HG03571 (cell line): ENCODE data around the gene CDH23.

Experiments used
- ATAC-seq: cut with Tn5 transposase; IDR thresholded peaks from one replicate; pipeline ENCODE4 v1.9.1; 2021; ENCODE audit not compliant: unreplicated experiment

CDH23 gene

DNA sequence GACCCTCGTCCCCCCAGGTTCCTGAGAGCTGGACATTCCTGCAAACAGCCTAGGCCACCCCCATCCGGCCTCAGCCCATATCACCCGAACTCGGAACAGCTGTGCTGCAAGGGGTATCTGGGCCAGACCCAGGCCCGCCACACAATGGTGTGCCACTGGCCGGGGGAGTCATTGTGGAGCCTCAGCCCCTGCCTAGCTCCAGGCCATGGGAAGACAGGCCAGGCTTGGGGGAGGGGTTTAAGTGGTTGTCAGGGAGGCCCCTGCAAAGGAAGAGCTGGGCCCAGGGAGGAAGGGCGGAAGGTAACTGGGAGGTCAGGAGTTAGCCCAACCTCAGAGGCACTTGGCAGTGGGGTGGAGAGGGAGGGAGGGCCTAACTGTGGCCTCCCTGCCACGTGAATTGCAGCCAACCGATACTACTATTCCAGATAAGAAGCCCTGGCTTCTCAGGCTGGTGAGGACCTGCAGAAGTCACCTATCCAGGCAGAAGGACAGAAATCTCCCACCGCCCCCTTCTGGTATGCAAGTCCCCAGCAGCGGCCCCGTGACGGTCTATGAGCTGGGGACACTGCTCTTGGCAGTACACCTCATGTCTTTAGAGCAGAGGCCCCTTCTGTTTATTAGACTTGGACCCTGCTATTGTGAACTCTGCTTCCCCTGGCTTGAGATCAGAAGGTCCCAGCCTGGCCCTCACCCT, 349.8 kb downstream of the CDH23 start:
- ATAC-seq: no peak

DNA sequence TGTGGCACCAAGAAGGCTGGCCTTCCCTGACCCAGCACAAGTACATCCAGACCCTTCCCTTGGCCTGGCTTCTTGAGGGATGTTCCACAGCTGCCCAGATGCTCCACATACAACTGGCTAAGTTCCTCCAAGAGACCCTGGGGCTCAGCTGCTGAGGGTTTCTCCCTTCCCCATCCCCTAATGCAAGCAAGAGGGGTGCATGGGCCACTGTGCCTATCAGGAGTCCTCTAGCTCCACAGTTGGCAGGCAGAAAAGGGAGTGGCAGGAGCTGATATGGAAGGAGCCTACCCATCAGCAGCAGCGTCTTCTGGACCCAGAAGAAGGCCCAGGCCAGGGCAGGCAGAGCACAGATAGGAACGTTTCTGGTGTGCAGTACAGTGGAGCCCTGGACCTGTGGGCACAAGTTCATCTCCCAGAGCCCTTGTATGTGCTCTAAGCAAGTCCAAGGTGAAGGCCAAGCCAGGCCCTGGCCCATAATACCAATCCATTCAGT, 350.4 kb downstream of the CDH23 start:
- no peak for ATAC-seq

DNA sequence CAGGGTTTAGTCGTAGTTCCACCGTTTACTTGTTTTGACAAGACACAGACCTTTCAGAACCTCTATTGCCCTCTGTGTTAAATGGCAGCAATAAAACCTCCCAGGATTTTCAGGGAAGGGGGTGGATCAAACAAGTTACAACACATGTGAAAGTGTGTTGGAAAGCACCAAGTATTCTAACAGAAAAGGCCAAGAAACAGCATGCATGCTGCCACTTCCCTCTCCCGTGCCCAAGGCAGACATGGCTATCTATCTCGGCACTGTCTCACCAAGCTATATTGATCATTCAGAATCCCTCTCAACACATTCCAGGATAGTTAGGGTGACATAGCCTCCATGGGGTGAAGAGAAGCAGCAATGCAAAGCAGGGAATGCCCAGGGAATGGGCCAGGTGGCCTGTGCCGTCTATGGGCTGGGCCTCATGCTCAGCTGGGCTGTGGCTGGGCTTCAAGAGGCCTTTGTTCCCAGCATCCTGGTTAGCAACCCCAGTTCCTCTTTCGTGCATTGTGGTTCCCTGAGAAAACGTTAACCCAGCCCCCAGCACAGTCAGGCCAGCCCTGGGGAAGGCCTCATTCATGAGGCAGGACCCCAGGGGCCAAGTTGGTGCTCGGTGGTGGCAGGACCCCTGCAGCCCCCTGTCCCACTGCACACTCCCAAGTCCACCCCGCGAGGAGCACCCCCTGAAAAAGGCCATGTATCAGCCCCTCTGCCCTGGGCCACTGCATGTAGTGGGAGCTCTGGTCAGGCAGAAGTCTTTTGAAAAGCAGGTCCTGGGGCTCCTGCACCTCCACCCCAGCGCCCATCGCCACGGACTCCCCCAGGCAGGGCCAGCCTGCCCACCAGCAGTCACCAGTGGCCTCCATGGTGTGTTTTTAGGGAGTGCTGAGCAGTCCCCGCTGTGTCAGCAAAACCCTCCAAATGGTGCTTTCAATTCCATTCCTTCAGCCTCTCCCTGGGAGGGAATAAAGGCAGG, 351.1 kb downstream of the CDH23 start:
- no peak for ATAC-seq

DNA sequence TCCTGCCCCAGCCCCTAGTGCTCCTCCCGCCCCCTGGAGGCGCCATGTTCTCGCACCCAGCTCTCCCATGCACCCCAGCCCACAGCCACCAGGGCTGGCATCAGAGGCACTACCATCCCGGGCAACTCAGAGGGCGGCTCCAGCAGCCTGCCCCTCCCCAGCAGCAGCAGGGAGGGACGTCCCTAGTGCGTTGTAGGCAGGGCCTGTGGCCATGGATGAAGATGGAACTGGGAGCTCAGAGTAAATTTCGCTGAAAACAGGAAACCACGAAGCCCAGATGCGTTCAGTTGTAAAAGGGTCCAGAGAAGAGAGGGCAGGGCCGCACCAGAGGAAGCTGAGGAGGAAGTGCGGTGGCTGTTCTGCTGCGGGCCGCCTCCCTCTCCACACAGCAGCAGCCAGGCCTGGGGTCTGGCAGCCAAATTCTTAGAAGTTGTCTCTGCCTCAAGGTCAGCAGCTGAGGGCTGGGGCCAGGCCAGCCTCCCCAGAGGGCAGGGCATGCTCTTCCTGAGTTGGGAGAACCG, 352.0 kb downstream of the CDH23 start:
- ATAC-seq: no peak

DNA sequence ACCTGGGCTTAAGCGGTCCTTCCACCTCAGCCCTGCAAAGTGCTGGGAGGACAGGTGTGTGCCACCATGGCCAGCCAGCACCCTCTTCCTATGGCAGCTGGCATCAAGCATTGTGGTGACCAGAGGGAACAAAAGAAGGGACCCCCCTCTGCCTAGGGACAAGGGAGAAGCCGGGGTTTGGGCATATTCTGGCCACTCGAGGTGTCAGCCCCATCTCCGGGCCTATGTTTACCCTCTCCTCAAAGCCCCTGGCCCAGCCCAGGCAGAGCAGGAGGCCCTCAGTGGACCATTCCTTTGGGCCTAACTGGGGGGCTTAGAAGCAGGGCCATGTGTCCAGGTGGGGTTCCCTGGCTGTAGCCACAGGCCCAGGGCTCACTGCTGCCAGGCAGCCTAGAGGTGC, 352.7 kb downstream of the CDH23 start:
- no peak for ATAC-seq

DNA sequence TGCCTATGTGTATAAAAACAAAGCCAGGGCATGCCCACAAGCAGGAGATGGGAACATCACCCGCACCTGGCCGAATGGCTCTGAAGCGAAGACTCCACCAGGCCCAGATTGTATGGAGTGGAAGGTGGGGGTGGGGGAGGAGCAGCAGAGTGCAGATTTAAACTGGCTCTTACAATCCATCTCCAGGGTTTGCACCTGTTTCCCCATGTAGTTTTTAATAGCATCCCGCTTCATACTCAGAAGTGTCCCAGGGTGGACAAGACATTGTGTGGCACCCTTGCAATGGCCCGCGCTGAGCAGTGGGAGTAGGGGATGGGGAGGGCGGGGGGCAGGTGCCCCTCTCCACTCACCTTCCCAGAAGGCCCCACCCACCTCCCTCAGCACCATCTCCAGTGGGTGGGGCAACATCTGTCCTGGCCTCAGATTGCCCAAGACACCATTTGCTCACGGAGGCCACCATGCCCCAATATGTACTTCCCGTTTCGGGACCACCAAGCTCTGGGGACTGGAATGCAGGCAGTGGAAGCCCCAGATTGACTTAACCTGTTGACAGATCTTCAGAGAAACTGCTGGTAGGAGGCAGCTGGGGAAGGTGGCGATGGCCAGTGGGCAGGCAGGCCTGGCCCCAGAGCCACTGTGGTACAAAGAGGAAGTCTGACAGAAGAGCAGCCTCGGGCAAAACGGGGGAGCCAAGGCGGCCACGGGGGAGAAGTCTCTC, 353.6 kb downstream of the CDH23 start:
- no peak for ATAC-seq

DNA sequence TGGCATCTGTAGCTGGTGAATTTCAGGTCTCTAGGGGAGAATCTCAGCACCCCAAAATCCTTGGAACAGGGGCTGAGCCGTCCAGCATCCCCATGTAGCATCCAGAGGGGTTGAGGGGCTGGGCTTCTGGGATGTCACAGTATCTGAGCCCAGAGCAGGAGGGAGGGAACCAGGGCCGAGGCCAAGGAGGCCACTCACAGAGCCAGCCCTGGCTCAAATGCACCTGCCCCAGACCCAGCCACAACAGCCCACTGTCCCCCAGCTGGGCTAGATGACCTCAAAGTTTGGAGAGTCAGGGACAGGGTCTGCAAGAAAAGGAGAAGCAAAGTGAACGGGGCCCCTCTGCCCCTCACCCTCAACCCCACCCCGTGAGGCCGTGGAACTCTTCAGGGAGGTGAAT, 354.3 kb downstream of the CDH23 start:
- ATAC-seq: no peak

DNA sequence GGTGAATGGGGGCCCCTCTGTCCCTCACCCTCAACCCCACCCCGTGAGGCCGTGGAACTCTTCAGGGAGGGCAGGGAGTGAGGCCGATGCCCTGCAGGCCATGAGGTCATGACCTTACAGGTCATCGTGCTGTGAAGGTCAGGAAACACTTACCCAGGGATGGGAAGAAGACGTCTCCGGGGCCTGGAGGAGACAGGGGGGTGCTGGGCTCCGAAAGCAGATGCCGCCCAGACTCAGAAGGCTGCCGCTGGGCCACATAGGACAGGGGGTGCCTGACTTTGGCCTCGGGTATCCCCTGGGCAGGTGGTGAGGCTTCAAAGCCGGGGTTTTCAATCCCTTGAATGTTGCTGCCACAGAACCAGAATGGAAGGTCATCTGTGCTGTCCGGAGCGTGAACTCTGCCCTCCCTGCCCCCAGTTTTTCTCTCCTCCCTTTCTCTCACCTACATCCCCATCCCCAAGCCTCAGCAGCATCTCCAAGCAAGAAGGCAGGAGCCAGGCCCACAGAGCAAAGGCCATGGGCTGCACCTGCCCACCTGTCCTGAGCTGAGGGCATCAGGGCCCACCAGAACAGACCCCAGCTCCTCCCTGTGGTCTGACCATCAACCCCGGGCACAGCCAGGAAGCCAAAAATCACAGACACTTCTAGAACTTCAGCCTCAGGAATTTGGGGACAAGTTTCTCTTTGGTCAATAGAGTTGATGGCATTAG, 354.9 kb downstream of the CDH23 start:
- ATAC-seq: no peak

DNA sequence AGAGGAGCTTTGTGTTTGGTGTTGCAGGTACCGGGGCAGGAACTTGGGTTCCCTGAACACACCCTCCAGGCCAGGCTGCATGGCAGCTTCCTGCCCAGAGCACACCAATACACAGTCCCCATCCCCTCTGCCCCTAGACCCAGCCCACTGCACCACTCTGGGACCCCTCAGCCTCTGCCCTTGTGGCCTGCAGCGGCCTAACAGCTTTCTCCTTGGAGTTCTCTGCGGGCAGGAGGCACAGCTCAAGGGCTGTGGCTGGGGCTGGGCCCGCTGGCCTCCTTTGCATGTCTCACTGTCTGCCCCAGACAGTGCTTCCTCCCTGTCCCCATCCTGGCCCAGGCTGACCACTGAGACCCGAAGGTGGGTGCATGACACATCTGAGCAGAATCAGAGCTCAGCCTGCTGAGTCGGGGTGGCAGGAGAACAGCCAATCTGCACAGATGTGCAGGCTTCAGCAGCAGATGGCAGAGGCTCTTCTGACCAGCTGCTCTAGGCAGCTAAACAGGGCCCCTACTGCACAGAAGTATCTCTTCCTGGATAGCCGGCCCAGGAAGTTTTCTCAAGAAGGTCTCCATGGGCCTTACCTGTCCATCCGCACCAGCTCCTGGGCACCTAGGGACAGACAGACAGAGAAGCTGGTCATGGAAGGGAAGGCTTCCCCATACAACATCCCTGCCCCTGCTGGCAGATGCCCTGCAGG, 355.8 kb downstream of the CDH23 start:
- ATAC-seq: no peak

DNA sequence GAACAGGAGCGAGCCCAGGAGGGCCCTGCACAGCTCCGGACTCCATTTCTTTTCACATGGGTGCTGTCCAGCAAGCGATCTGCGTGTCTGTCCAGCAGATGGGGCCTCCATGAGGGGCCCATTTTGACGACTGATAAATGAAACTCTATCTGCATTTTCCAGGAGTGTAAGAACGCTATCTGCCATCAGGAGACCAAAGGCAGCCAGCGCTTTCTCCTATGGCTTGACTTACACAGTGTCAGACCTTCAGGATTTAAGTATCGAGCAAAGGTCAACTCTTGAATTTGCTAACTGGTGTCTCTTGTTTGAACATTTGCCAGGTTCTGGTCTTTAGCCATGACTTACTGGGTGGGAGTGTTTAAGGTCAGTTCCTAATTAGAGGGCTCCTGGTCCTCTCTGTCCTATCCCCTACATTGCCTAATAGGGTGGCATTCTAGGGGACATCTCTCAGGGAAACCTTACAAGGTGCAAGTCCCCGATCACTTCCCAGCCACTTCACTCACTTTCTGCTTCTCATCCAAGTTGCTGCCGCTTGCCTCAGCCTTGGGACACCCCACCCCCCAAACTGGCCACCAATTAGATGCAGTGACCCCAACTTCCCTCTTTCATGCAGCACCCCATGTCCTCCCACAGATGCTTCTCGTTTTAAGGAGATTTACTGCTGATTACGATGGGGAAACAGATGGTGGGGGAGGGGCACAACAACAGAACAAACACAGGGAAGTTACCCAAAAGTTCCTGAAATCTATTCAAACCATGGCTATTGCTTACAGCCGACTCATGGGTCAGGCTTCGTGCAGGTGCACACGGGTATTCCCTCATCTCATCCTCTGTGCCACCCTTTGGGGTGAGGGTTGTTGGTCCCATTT, 356.6 kb downstream of the CDH23 start:
- ATAC-seq: no peak

DNA sequence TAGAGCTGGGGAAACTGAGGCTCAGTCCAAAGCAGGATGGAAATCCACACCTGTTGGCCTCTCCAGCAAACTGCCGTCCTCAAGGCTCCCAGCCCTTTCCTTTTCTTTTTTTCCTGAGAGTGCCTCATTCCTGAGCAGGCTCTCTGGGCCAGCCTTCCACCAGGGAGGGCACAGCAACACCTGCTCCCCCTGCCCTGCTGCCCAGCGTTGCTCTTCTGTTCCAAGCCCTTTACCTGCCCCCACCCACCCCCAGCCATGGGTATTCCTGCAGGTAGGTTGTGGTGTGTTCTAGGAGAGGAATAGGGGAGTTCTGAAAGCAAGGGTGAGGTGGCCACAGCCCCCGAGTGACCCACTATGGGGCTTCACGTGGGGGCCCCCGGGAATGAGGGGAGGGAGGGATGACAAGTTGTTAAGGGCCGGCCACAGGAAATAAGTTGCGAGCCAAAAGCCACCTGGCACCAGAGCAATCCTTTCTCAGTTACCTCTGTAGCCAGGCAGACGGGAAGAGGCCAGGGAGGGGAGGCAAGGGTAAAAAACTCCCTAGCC, 357.3 kb downstream of the CDH23 start:
- no peak for ATAC-seq

DNA sequence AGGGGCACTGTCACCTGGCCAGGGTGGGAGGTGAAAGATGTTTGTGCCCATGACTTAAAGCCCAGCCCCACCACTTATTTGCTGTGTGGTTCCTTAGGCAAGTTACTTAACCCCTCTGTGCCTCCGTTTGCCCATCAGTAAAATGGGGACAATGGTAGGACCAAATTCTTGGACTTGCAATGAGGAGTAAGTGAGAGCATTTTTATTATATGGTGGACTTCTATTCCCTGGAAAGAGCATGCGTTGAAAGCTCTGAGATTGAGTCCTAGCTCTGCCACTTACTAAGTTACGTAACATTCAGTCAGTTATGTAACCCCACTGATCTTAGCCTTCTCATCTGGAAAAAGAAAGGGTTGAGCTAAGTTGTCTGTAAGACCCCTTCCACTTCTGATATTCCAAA, 357.8 kb downstream of the CDH23 start:
- no peak for ATAC-seq

DNA sequence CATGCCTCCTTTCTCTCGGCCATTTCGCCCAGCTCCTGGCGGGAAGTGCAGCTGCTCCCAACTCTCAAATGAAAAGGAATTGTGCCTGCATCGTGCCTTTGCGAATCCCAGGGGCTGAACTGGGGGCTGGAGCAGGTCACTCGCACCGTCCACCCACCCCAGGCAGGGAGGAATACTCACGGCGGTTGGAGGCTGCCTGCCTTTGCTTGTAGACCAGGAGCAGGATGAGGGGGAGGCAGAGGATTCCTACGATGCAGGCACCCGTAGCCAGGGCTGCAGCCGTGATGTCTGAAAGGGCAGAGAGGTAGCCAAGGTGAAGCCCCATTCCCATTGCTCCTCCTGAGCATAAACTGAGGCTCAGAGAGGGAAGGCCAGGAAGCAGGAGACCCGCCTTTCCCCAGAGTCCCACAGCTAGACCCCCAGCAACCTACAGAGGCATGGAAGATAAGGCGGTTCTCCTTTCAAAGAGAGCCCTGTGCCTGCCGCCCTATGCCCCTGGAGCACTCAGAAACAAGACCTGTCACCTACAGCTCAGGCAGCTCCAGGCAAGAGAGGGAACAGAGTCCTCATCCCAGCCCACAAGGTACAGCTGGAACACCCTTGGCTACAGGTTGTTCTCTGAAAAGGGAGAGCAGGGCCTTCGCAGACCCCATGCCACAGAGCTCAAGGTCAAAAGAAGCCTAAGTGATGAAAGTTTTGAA, 358.6 kb downstream of the CDH23 start:
- ATAC-seq: no peak

DNA sequence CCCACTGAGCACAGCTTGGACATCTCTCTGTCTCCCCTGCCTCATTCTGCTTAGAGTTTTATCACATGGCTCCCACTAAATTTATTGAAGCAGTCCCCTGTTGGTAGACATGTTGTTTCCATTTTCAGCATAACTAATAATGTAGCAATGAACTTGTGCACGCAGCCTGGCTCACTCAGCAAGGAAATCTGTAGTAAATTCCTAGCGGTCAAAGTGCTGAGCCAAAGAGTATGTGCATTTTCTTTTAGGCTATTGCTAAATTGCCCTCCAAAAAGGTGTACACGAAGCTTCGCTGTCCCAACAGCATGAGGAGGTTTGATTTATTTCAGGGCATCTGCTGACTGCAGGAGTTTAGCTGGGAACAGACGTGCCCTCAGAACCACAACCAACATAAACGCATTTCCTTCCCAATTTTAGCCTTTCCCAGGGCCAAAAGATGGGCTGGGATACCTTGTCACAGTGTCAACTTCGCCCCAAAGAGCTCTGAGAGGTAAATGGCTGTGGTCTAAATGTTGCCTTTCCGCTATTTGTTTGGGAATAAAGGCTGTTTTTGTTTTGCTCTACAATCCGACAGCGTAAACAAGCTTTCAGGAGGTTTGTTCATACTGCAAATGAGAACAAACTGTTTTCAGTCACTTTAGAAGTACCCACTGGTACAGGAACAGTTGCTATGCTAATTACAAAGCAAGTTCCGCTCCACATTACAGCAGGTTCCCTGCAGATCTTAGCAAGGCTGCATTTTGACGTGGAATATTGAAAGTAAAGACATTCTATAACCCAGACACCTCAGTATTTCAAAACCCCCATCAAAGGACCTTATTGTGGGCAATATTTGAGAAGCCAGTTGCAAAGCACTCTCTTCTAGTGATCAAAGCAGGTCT, 359.8 kb downstream of the CDH23 start:
- no peak for ATAC-seq

DNA sequence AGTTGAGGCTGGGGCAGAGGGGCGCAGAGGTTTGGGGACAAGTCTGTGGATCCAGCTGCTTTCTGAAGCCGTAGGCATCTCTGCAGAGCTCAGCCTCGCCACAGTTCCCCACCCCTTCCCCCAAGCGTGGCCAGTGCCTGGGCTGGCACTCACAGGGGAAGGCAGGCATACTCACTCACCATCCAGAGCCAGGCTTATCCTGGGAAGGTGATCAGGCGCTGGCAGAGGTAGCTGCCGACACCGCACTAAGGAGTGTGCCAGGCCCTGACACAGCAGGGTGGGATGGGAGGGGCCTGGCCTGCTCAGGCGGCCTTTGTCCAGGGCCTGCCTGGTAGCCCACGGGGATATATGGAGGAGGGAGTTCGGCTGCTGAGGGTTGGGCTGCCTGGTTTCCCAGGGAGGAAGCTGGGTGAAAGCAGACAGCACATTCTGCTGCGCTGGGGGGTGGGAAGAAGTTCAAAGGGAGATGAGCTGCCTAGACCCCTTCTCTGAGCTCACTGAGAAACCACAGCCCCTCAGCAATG, 360.7 kb downstream of the CDH23 start:
- no peak for ATAC-seq

DNA sequence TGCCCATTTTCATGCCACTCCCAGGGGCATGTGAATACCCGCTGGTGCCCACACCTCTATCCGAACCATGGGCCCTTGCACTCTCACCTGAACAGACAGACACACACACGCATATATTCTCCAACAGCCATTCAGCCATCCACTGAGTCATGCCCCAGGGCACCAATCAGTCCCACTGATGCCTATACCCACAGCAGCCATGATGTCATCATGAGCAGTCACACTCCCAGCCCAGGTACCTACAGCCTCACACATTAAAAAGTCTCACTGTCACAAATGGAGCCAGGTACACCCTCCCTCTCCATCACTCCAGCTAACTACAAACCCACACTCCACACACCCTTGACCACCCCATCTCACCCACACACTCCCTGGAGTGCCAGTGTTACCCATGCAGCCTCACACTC, 364.4 kb downstream of the CDH23 start:
- no peak for ATAC-seq

DNA sequence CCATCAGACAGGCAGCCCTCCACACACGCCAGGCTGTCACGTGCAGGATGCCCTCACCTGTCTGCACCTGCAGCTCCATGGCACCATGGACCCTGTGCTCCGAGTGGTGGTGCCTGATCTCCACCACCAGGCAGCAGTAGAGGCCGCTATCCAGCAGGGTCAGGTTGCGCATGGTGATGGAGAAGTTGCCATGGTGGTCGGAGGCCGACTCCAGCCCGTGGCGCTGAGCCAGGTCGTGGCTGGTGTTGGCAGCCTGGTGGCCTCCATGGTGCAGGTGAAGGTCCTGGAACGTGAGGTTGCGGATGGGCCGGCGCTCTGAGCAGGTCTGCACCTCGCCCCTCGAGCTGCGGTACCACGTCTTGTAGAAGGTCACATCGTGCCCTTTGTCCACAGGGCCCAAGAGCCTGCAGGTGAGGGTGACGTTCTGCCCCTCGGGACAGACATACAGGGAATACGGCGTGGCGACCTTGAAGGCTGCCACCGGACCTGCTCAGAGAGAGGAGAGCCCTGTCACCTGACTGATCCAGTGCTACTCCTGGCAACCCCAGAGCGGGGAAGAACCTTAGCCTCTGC, 364.9 kb downstream of the CDH23 start:
- ATAC-seq: no peak
